PC-3 (cell line): Measurements from ENCODE around the gene LRRC37B.

Experiments
- CTCF ChIP-seq: fragments of 300-600 bp; sonication (generic); conservative IDR thresholded peaks from 2 replicates; pipeline ENCODE4 v1.5.1; 2017; ENCODE audit warnings: antibody characterized with exemption, low read depth, mild to moderate bottlenecking, low read length
- EZH2 ChIP-seq: fragments of 300-600 bp; sonication (generic); IDR thresholded peaks from one replicate; pipeline ENCODE4 v1.6.1; 2017; ENCODE audit warnings: antibody characterized with exemption, mild to moderate bottlenecking, low read length; ENCODE audit not compliant: unreplicated experiment

GRCh38 chr17:32010114-32010513 lies 2.9 kb downstream of the LRRC37B start:
- TF ChIP-seq CTCF = no peak
- TF ChIP-seq EZH2 = no peak
